Transverse colon (tissue), 4 donors: Measurements from ENCODE around the gene ANO3. TPM values are rescaled to one million over a fixed set of nuclear protein-coding genes. Genes with fewer than 3 reads are reported as not detected.

Source experiments
- DNase-seq: peaks from one replicate; pipeline ENCODE4 v3.0.0-alpha.2; 2019
- H3K27ac ChIP-seq, 4 donors: fragments of 200-600 bp; sonication (generic); 2 replicates each; pipeline ENCODE4 v1.5.1; 2016 to 2018; ENCODE audit warnings: inconsistent platforms in 4 of 4
- H3K27me3 ChIP-seq: fragments of 200-600 bp; sonication (generic); 2 replicates; pipeline ENCODE4 v1.5.1; 2017; ENCODE audit warnings: inconsistent platforms
- H3K36me3 ChIP-seq, 4 donors: fragments of 200-600 bp; sonication (generic); 2 replicates each; pipeline ENCODE4 v1.5.1; 2017 to 2019; ENCODE audit warnings: inconsistent platforms in 4 of 4
- H3K4me1 ChIP-seq, 4 donors: fragments of 200-600 bp; sonication (generic); 2 replicates each; pipeline ENCODE4 v1.5.1; 2017 to 2020; ENCODE audit warnings: inconsistent platforms in 4 of 4
- H3K4me3 ChIP-seq, 4 donors: fragments of 200-600 bp; sonication (generic); 1 replicate in 1 of 4; 2 replicates in 3 of 4; pipeline versions ENCODE4 v1.5.1 to v1.6.1; 2017 to 2019; ENCODE audit warnings: inconsistent platforms in 4 of 4
- H3K9me3 ChIP-seq, 2 donors: fragments of 200-600 bp; sonication (generic); 2 replicates each; pipeline ENCODE4 v1.5.1; 2017 to 2019; ENCODE audit warnings: inconsistent platforms in 2 of 2
- CTCF ChIP-seq, 5 experiments: fragments of 200-600 bp in 3 of 5; fragments of 450-650 bp in 2 of 5; sonication (generic) in 3 of 5; IDR thresholded peaks; 1 replicate in 2 of 5; 2 replicates in 3 of 5; pipeline ENCODE4 v1.5.1; 2016 to 2017; ENCODE audit warnings: antibody characterized with exemption in 5 of 5, inconsistent platforms in 3 of 5, mild to moderate bottlenecking in 2 of 5, moderate library complexity in 1 of 5
- EP300 ChIP-seq: sonication (generic); formaldehyde crosslinking; IDR thresholded peaks from one replicate; pipeline ENCODE4 v1.6.1; 2017; ENCODE audit warnings: antibody characterized with exemption, low read depth
- POLR2A ChIP-seq: fragments of 450-650 bp; IDR thresholded peaks from one replicate; pipeline ENCODE4 v1.6.1; 2016; ENCODE audit warnings: antibody characterized with exemption, mild to moderate bottlenecking, moderate library complexity
- POLR2AphosphoS5 ChIP-seq, 3 donors: sonication (generic); formaldehyde crosslinking; IDR thresholded peaks; one replicate each; pipeline ENCODE4 v1.6.1; 2016; ENCODE audit warnings: antibody characterized with exemption in 3 of 3
- WGBS, 2 donors: methylation state at CpG; one replicate each; pipeline ENCODE4 v1.1.5; 2018; ENCODE audit warnings: low coverage in 1 of 2; 5-methylcytosine and 5-hydroxymethylcytosine counted together
- in situ Hi-C, 4 donors: fragments of 200-750 bp; cut with MboI; loops; one replicate each; pipeline versions ENCODE4 v1.15.0 to v1.15.1; 2017; ENCODE audit warnings: low sequenced_read_pairs in 3 of 4, low pct_ligation_motif_present in 1 of 4, low pct_unique_long_range_greater_than_20kb in 1 of 4
- intact Hi-C: fragments of 100-400 bp; cut with DNase I; formaldehyde crosslinking; loops from one replicate; pipeline ENCODE4 v1.15.1; 2023; ENCODE audit warnings: low total_unique reads
- total RNA-seq, 4 donors: library from RNA; depleted of rRNA; stranded (reverse); fragments of >200 nt; gene quantifications; one replicate each; pipeline ENCODE4 v1.1.0, GENCODE V29; 2016

Gene ANO3
- total RNA-seq, 4 donors from 2014 or later, result 0.16 to 0.55 TPM; not detected in 2

DNA sequence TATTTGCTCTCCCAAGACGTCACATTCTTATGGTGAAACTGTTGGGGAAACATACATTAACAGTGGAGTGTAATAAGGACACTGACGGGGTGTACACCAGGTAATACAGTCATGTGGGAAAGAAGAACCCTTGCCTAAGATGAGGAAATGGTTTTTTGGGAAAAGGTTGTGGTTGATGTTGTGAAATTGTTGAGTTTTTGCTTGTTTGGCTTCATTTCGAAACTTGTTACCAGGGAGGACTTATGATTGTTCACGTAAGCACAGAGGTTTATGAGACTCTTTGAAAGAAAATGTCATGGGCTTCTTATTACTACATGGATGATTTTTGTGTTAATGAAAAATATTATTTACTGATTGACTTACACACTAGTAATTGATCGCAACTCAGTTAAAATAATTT, 16.8 kb downstream of the ANO3 start:
- H3K27ac ChIP-seq, result no peak overlapping the region

DNA sequence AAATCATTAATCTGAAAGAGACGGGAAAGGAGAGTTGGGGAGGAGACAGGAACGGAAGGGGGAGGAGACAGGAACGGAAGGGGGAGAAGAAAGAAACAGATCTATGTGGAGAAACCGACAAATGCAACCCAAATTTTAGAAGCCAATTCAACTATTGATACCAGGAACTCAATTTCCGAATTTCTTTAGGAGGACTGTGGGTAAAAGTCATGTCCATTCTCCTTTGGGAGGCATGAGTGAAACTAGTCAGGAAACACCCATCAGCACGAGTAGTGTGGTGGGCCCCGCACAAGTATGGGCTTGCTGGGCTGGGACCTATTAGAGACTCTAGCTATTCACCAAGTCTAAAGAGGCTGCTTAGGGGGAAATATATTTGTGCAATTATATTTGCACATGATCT, 18.1 kb downstream of the ANO3 start:
- no peak for DNase-seq
- 82 to 88% methylated on average over 7 of the region's 7 CpGs for WGBS, 2 donors
- Histone ChIP-seq H3K4me3 (no peak overlapping the region), H3K27ac (no peak overlapping the region), H3K27me3 (no peaks in the 10 kb centered on the region), H3K4me1 (no peaks in the 10 kb centered on the region), H3K9me3 (no peaks in the 10 kb centered on the region), H3K36me3 (no peaks in the 10 kb centered on the region)
- in situ Hi-C loops (no loop called here), intact Hi-C loops (no loop called here)
- TF ChIP-seq EP300, result no peak
- TF ChIP-seq POLR2A, result no peak
- TF ChIP-seq POLR2AphosphoS5 (IDR thresholded peaks at IDR 0.05), result no peak
- TF ChIP-seq CTCF (IDR thresholded peaks at IDR 0.05), result no peak

More for the DNA sequence above, 16.8 kb downstream of the ANO3 start:
- Histone ChIP-seq H3K4me1 (no peaks in the 10 kb centered on the region), H3K9me3 (no peaks in the 10 kb centered on the region), H3K27me3 (no peaks in the 10 kb centered on the region), H3K36me3 (no peaks in the 10 kb centered on the region), H3K4me3 (no peak overlapping the region)
- in situ Hi-C loops, result no loop called here
- DNase-seq, result no peak
- intact Hi-C loops, result no loop called here
- 59 to 62% methylated on average over 5 of the region's 5 CpGs for WGBS, 2 donors
- no peak for TF ChIP-seq POLR2AphosphoS5 (IDR thresholded peaks at IDR 0.05)
- TF ChIP-seq CTCF (IDR thresholded peaks at IDR 0.05), result no peak
- TF ChIP-seq POLR2A, result no peak
- TF ChIP-seq EP300, result no peak

DNA sequence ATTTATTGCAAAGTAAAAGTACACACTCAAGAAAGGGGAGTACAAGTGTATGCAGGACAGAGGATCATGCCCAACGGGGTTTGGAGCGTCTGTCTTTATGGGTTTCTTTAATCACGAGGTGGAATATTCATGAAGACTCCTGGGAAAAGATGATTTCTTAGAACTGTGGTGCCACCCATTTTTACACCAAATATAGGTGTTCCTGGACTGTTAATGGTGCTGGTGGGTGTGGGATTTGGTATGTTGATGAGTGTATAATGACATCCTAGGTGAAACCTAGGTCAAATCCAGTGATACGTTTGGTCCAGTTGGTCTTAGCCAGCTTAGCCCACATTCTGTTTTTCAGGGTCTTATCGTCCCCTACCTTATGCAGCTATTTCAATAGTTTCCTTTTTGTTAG, 21.1 kb downstream of the ANO3 start:
- in situ Hi-C loops, result no loop called here

DNA sequence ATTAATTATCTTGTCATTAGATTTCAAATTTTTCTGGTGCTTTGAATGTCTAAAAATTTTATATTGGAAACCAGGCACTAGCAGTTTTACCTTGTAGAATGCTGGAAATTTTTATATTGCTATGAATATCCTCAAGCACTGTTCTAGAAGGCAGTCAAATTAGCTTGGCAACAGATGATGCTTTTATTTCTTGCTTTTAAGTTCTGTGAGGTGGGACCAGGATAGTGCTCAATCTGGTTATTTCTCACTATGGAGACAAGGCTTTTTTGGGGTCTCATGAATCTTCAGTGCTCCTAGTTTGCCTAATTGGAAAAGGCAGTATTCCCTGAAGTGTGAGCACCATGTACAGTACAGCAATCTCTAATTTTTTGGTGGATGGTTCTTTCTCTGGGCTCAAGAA, 27.1 kb downstream of the ANO3 start:
- Histone ChIP-seq H3K36me3 (no peaks in the 10 kb centered on the region), H3K4me1 (no peaks in the 10 kb centered on the region), H3K27ac (no peak overlapping the region), H3K4me3 (no peak overlapping the region), H3K27me3 (no peaks in the 10 kb centered on the region), H3K9me3 (no peaks in the 10 kb centered on the region)
- intact Hi-C loops (no loop called here), in situ Hi-C loops (no loop called here)
- no peak for DNase-seq
- no peak for TF ChIP-seq EP300
- TF ChIP-seq POLR2A, result no peak
- TF ChIP-seq POLR2AphosphoS5 (IDR thresholded peaks at IDR 0.05), result no peak
- no peak for TF ChIP-seq CTCF (IDR thresholded peaks at IDR 0.05)

More for the DNA sequence above, 21.1 kb downstream of the ANO3 start:
- DNase-seq, result no peak
- H3K27me3 ChIP-seq, result no peaks in the 10 kb centered on the region
- no peak for TF ChIP-seq CTCF (IDR thresholded peaks at IDR 0.05)
- TF ChIP-seq EP300, result no peak
- no peak for TF ChIP-seq POLR2AphosphoS5 (IDR thresholded peaks at IDR 0.05)
- TF ChIP-seq POLR2A, result no peak
- H3K27ac ChIP-seq, result no peak overlapping the region
- H3K36me3 ChIP-seq, result no peaks in the 10 kb centered on the region
- WGBS, 2 donors, result 77 to 81% methylated on average over 3 to 5 of the region's 5 CpGs
- intact Hi-C loops, result no loop called here
- no peaks in the 10 kb centered on the region for H3K4me1 ChIP-seq
- no peaks in the 10 kb centered on the region for H3K9me3 ChIP-seq
- no peak overlapping the region for H3K4me3 ChIP-seq
